ENCODE results near the gene CDYL.

DNA sequence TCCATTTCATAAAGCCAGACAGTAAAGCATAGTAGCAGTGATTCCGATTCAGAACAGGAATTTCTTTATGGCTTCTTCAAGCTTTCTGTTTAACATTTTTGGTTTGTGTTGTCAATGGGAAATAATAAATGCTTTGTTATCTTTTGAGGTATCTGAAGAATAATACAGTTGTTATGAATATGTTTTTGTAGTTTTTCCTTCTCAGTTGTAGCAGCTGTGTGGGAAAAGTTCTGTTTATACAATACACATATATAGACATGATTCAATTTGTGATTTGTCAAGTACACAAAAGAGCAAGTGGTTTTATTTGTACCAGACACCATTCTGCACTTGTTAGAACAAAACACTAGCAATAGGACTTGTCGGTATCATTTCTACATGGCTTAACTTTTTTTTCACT is 96.6 kb downstream of the CDYL start:
- no peak for TF ChIP-seq GATA2 (IDR thresholded peaks at IDR 0.05; ENCODE audit: low read depth, low read length)
- TF ChIP-seq GATA3 (IDR thresholded peaks at IDR 0.05; ENCODE audit: low read depth, low read length): no peak
